ENCODE measurements around the gene RPTOR.

DNA sequence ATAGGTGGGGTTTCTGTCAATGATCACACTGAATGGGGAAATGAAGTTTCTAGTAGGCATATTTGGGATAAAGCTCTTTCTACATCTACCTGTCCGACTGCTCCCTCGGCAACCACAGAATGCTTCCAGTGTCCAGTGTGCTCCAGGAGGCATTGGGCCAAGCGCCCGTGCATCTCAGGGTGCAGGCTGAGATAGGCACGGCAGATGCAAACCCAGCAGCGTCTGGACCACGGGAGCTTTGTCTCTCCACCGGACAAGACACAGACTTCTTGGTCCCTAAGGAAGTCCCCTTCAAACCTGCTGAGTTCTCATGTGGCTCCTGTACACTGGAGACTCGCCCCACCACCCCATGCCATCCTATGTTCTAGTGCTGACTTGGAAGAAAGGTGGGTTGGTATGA, 202.8 kb downstream of the RPTOR start:
- TF ChIP-seq POLR2A (IDR thresholded peaks at IDR 0.05), result no peak
- TF ChIP-seq, protein P1, sequence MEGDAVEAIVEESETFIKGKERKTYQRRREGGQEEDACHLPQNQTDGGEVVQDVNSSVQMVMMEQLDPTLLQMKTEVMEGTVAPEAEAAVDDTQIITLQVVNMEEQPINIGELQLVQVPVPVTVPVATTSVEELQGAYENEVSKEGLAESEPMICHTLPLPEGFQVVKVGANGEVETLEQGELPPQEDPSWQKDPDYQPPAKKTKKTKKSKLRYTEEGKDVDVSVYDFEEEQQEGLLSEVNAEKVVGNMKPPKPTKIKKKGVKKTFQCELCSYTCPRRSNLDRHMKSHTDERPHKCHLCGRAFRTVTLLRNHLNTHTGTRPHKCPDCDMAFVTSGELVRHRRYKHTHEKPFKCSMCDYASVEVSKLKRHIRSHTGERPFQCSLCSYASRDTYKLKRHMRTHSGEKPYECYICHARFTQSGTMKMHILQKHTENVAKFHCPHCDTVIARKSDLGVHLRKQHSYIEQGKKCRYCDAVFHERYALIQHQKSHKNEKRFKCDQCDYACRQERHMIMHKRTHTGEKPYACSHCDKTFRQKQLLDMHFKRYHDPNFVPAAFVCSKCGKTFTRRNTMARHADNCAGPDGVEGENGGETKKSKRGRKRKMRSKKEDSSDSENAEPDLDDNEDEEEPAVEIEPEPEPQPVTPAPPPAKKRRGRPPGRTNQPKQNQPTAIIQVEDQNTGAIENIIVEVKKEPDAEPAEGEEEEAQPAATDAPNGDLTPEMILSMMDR (IDR thresholded peaks at IDR 0.05 in 4 of 5, conservative IDR thresholded peaks at IDR 0.05 in 1 of 5), result no peak

Data from gastrocnemius medialis (tissue), 4 donors.